ENCODE measurements around the gene SSMEM1. TPM values are rescaled to one million over a fixed set of nuclear protein-coding genes. Genes with fewer than 3 reads are reported as not detected.
"Not testable (repeated sequence)": the region's sequence is repeated elsewhere in the genome, so short reads cannot be mapped to it uniquely, and the experiment has no call there.

SSMEM1 gene
- total RNA-seq, 1 donor from 2014 or later = not detected

DNA sequence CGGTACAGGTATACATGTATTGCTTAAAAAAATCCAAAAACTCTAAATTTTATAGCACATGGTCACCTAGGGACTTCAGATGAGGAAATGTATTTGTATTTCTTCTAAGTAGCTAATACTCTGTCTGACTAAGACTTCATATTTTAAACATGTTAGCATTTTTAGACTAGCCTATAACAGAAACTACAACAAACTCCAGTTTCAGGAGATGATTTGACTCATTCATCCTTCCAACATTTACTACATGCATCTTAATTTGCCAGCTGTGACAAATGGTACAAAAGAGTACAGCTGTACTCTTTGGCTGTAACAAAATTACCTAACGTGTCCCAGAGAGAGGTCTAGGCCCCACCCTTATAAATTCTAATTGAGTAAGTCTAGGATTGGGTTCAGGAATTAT is 24.7 kb upstream of the SSMEM1 start:
- Mint-ChIP-seq H3K36me3 (peaks cover 27% of the 10 kb centered on the region), H3K9me3 (no peaks in the 10 kb centered on the region), H3K4me1 (no peaks in the 10 kb centered on the region), H3K4me3 (no peak overlapping the region), H3K27me3 (ENCODE audit: insufficient read depth, low read depth) (no peaks in the 10 kb centered on the region), H3K27ac (no peak overlapping the region)
- no peaks in the 10 kb centered on the region for H4K20me1 ChIP-seq (ENCODE audit: low read depth)
- peaks cover 3% of the 10 kb centered on the region for H3F3A ChIP-seq (ENCODE audit: low read depth)
- H3K9ac ChIP-seq = no peak overlapping the region
- no peak overlapping the region for H2AFZ ChIP-seq (replicated peaks)
- DNase-seq (ENCODE audit: low spot score) = no peak
- peaks cover 25% of the 10 kb centered on the region for H3K36me3 ChIP-seq
- H3K9me3 ChIP-seq (ENCODE audit: low read depth) = no peaks in the 10 kb centered on the region
- TF ChIP-seq EZH2phosphoT487 (IDR thresholded peaks at IDR 0.05) = no peak
- TF ChIP-seq, protein P1, sequence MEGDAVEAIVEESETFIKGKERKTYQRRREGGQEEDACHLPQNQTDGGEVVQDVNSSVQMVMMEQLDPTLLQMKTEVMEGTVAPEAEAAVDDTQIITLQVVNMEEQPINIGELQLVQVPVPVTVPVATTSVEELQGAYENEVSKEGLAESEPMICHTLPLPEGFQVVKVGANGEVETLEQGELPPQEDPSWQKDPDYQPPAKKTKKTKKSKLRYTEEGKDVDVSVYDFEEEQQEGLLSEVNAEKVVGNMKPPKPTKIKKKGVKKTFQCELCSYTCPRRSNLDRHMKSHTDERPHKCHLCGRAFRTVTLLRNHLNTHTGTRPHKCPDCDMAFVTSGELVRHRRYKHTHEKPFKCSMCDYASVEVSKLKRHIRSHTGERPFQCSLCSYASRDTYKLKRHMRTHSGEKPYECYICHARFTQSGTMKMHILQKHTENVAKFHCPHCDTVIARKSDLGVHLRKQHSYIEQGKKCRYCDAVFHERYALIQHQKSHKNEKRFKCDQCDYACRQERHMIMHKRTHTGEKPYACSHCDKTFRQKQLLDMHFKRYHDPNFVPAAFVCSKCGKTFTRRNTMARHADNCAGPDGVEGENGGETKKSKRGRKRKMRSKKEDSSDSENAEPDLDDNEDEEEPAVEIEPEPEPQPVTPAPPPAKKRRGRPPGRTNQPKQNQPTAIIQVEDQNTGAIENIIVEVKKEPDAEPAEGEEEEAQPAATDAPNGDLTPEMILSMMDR (IDR thresholded peaks at IDR 0.05) = no peak
- no peak for TF ChIP-seq EZH2 (IDR thresholded peaks at IDR 0.05)
- H3K79me2 ChIP-seq (ENCODE audit: low read depth) = no peaks in the 10 kb centered on the region
- no peak overlapping the region for H3K4me3 ChIP-seq
- no peaks in the 10 kb centered on the region for H3K4me1 ChIP-seq
- H3K27ac ChIP-seq = no peak overlapping the region
- H3K27me3 ChIP-seq = no peaks in the 10 kb centered on the region
- no peak overlapping the region for H3K4me2 ChIP-seq

DNA sequence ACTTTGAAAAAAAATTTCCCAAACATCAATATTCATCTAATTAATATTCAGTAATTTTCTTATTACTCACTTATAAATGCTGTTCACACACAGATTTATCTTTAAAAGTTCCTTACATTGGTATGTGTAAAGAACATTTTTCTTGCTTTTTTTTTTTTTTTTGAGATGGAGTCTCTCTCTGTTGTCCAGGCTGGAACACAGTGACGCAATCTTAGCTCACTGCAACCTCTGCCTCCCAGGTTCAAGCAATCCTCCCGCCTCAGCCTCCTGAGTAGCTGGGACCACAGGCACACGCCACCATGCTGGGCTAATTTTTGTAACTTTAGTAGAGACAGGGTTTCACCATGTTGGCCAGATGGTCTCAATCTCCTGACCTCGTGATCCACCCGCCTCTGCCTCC is 23.3 kb upstream of the SSMEM1 start:
- peaks cover 27% of the 10 kb centered on the region for H3K36me3 ChIP-seq

DNA sequence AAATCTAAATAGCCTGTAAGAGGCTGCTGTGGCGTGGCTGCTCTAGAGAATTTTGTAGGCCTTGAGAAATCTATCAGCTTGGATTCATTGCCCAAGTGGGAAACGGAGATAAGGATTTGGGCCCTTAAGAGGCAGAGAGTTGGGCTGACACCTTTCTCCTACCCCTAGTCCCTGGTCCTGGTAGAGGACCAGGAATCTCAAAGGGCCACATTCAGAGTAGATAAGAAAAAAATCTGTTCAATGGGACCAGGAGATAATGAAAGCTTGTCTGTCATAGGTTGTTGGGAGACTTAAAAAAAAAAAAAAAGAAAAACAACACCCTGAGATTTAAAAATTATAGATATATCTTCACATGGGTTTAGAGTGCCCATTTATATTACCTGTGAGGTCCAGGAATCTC is 20.3 kb upstream of the SSMEM1 start:
- no peaks in the 10 kb centered on the region for H3K27me3 ChIP-seq
- no peak overlapping the region for H3K9ac ChIP-seq
- Mint-ChIP-seq H3K4me3 (no peak overlapping the region), H3K27ac (no peak overlapping the region), H3K36me3 (peaks cover 23% of the 10 kb centered on the region), H3K9me3 (no peaks in the 10 kb centered on the region), H3K4me1 (no peaks in the 10 kb centered on the region), H3K27me3 (ENCODE audit: insufficient read depth, low read depth) (no peaks in the 10 kb centered on the region)
- H3K9me3 ChIP-seq (ENCODE audit: low read depth) = no peaks in the 10 kb centered on the region
- H3K4me1 ChIP-seq = no peaks in the 10 kb centered on the region
- H3K27ac ChIP-seq = no peak overlapping the region
- no peak overlapping the region for H2AFZ ChIP-seq (replicated peaks)
- H3F3A ChIP-seq (ENCODE audit: low read depth) = peaks cover 3% of the 10 kb centered on the region
- no peak for DNase-seq (ENCODE audit: low spot score)
- TF ChIP-seq, protein P1 (IDR thresholded peaks at IDR 0.05) = no peak
- TF ChIP-seq EZH2 (IDR thresholded peaks at IDR 0.05) (no peak), EZH2phosphoT487 (IDR thresholded peaks at IDR 0.05) (no peak)
- H3K79me2 ChIP-seq (ENCODE audit: low read depth) = no peaks in the 10 kb centered on the region
- H3K4me3 ChIP-seq = no peak overlapping the region
- peaks cover 30% of the 10 kb centered on the region for H3K36me3 ChIP-seq
- no peak overlapping the region for H3K4me2 ChIP-seq
- H4K20me1 ChIP-seq (ENCODE audit: low read depth) = no peaks in the 10 kb centered on the region

More for the DNA sequence above, 23.3 kb upstream of the SSMEM1 start:
- not testable (repeated sequence) for H3K27ac Mint-ChIP-seq; H3K79me2 ChIP-seq (ENCODE audit: low read depth); H3K27me3 Mint-ChIP-seq (ENCODE audit: insufficient read depth, low read depth); DNase-seq (ENCODE audit: low spot score); H3K4me1 Mint-ChIP-seq; H3K4me3 Mint-ChIP-seq; H3K9me3 ChIP-seq (ENCODE audit: low read depth); H3F3A ChIP-seq (ENCODE audit: low read depth); H3K27me3 ChIP-seq; H3K4me3 ChIP-seq; H3K9ac ChIP-seq; H2AFZ ChIP-seq (replicated peaks); H3K27ac ChIP-seq; H3K4me2 ChIP-seq; H4K20me1 ChIP-seq (ENCODE audit: low read depth); H3K4me1 ChIP-seq; H3K9me3 Mint-ChIP-seq
- H3K36me3 Mint-ChIP-seq = peaks cover 27% of the 10 kb centered on the region

- Histone ChIP-seq H3K36me3 (peaks cover 22% of the 10 kb centered on the region), H3K4me3 (no peak overlapping the region), H3K27me3 (no peaks in the 10 kb centered on the region), H3K4me1 (no peaks in the 10 kb centered on the region), H3K9me3 (ENCODE audit: low read depth) (no peaks in the 10 kb centered on the region), H3K4me2 (no peak overlapping the region), H3K9ac (no peak overlapping the region), H3K79me2 (ENCODE audit: low read depth) (no peaks in the 10 kb centered on the region), H3K27ac (no peak overlapping the region), H2AFZ (replicated peaks) (no peak overlapping the region), H4K20me1 (ENCODE audit: low read depth) (no peaks in the 10 kb centered on the region), H3F3A (ENCODE audit: low read depth) (no peaks in the 10 kb centered on the region)
- H3K9me3 Mint-ChIP-seq = no peaks in the 10 kb centered on the region
- no peak overlapping the region for H3K27ac Mint-ChIP-seq
- peaks cover 28% of the 10 kb centered on the region for H3K36me3 Mint-ChIP-seq
- peaks cover 2% of the 10 kb centered on the region for H3K27me3 Mint-ChIP-seq (ENCODE audit: insufficient read depth, low read depth)
- TF ChIP-seq EZH2phosphoT487 (IDR thresholded peaks at IDR 0.05) = no peak
- TF ChIP-seq EZH2 (IDR thresholded peaks at IDR 0.05) = no peak
- TF ChIP-seq, protein P1 (IDR thresholded peaks at IDR 0.05) = no peak
- no peak overlapping the region for H3K4me3 Mint-ChIP-seq
- DNase-seq (ENCODE audit: low spot score) = no peak
- no peaks in the 10 kb centered on the region for H3K4me1 Mint-ChIP-seq
These were observed 18.3 kb upstream of the SSMEM1 start for GRCh38 chr7:130189343-130189742.

All from neural progenitor cell (in vitro differentiated cells).